Measurements from ENCODE around the gene OPN1MW3. TPM values are rescaled to one million over a fixed set of nuclear protein-coding genes. Genes with fewer than 3 reads are reported as not detected.
"Not testable (repeated sequence)": the region's sequence is repeated elsewhere in the genome, so short reads cannot be mapped to it uniquely, and the experiment has no call there.

The OPN1MW3 gene
- total RNA-seq (2021), result not detected in 2 replicates
- not detected for Bru-seq, nascent RNA
- BruChase-seq, experiment 1, labeled RNA remaining after a 2-hour chase, result not detected
- BruChase-seq, experiment 2, labeled RNA remaining after a 6-hour chase, result not detected
- long read RNA-seq, result 0 reads

GRCh38 chrX:154257282-154257681 is at the start of gene OPN1MW3:
Gene OPN1MW3, plus strand, starts transcription at chrX:154257582. Its CDS starts 38 bp downstream, at chrX:154257620.
- H2AFZ ChIP-seq; H4K20me1 ChIP-seq (ENCODE audit: insufficient read depth); CTCF ChIA-PET; H3K9me2 ChIP-seq (ENCODE audit: insufficient read depth); H3K9me3 ChIP-seq (ENCODE audit: insufficient read depth, low read depth); H3K27me3 ChIP-seq (ENCODE audit: insufficient read depth, low read depth); intact Hi-C loops (cut with micrococcal nuclease; ENCODE audit: unreplicated experiment); DNase-seq; POLR2A ChIA-PET (ENCODE audit: unreplicated experiment); H3K36me3 ChIP-seq (ENCODE audit: low read depth); H3K4me3 ChIP-seq; H3K27ac ChIP-seq; H3K4me1 ChIP-seq (replicated peaks; ENCODE audit: insufficient read depth); BruUV-seq (replicated peaks); H3K4me2 ChIP-seq; H3K79me2 ChIP-seq (ENCODE audit: low read depth); H3F3A ChIP-seq (ENCODE audit: insufficient read depth, low read depth): not testable (repeated sequence)

DNA sequence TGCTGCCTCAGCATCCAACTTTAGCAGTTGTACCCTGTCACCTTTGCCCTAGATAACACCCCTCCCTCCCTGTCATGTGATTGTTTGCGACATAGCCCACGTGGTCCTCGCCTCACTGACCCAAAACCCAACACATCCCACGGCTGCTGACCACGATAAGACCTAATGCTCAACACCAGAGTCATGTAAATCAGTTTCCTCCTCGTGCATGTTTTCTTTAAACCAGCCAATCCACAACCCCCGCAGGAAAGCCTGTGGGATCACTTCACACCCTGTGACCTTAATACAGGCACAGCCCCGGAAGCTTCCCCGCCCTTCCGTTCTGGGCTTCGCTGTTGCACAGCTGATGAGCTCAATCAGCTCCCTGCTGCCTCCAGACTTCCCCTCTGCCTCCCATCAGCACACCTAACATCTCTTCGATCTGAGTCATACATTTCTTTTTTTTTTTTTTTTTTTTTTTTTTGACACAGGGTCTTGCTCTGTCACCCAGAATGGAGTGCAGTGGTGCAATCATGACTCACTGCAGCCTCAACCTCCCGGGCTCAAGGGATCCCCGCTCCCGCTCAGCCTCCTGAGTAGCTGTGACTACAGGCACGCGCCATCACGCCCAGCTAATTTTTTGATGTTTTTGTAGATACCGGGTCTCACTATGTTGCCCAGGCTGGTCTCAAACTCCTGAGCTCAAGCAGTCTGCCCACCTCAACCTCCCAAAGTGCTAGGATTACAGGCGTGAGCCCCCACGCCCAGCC is 47.5 kb upstream of the OPN1MW3 start:
- H4K20me1 ChIP-seq (ENCODE audit: insufficient read depth); H3F3A ChIP-seq (ENCODE audit: insufficient read depth, low read depth); H3K27ac ChIP-seq; H3K4me1 ChIP-seq (replicated peaks; ENCODE audit: insufficient read depth); DNase-seq; BruUV-seq (replicated peaks); POLR2A ChIA-PET (ENCODE audit: unreplicated experiment); H3K4me2 ChIP-seq; H3K9me2 ChIP-seq (ENCODE audit: insufficient read depth); H3K79me2 ChIP-seq (ENCODE audit: low read depth); intact Hi-C loops (cut with micrococcal nuclease; ENCODE audit: unreplicated experiment); CTCF ChIA-PET; H3K27me3 ChIP-seq (ENCODE audit: insufficient read depth, low read depth); H2AFZ ChIP-seq; H3K9me3 ChIP-seq (ENCODE audit: insufficient read depth, low read depth); H3K36me3 ChIP-seq (ENCODE audit: low read depth); H3K4me3 ChIP-seq: not testable (repeated sequence)

- H3K9me3 ChIP-seq (ENCODE audit: insufficient read depth, low read depth); H2AFZ ChIP-seq; H3K36me3 ChIP-seq (ENCODE audit: low read depth); H3K27ac ChIP-seq; POLR2A ChIA-PET (ENCODE audit: unreplicated experiment); H3K9me2 ChIP-seq (ENCODE audit: insufficient read depth); H3K4me3 ChIP-seq; BruUV-seq (replicated peaks); H3K27me3 ChIP-seq (ENCODE audit: insufficient read depth, low read depth); DNase-seq; H3K4me1 ChIP-seq (replicated peaks; ENCODE audit: insufficient read depth); CTCF ChIA-PET; H3F3A ChIP-seq (ENCODE audit: insufficient read depth, low read depth); H3K79me2 ChIP-seq (ENCODE audit: low read depth); H4K20me1 ChIP-seq (ENCODE audit: insufficient read depth); intact Hi-C loops (cut with micrococcal nuclease; ENCODE audit: unreplicated experiment); H3K4me2 ChIP-seq: not testable (repeated sequence)
Measured at GRCh38 chrX:154211057-154211456, 46.3 kb upstream of the OPN1MW3 start.

- H3K4me2 ChIP-seq; H3K4me1 ChIP-seq (replicated peaks; ENCODE audit: insufficient read depth); H3K9me3 ChIP-seq (ENCODE audit: insufficient read depth, low read depth); POLR2A ChIA-PET (ENCODE audit: unreplicated experiment); H3K27ac ChIP-seq; H3F3A ChIP-seq (ENCODE audit: insufficient read depth, low read depth); DNase-seq; H2AFZ ChIP-seq; H3K4me3 ChIP-seq; H3K36me3 ChIP-seq (ENCODE audit: low read depth); H3K79me2 ChIP-seq (ENCODE audit: low read depth); intact Hi-C loops (cut with micrococcal nuclease; ENCODE audit: unreplicated experiment); H3K27me3 ChIP-seq (ENCODE audit: insufficient read depth, low read depth); H4K20me1 ChIP-seq (ENCODE audit: insufficient read depth); CTCF ChIA-PET; BruUV-seq (replicated peaks); H3K9me2 ChIP-seq (ENCODE audit: insufficient read depth): not testable (repeated sequence)
Measured at GRCh38 chrX:154211499-154211898, 45.9 kb upstream of the OPN1MW3 start.

DNA sequence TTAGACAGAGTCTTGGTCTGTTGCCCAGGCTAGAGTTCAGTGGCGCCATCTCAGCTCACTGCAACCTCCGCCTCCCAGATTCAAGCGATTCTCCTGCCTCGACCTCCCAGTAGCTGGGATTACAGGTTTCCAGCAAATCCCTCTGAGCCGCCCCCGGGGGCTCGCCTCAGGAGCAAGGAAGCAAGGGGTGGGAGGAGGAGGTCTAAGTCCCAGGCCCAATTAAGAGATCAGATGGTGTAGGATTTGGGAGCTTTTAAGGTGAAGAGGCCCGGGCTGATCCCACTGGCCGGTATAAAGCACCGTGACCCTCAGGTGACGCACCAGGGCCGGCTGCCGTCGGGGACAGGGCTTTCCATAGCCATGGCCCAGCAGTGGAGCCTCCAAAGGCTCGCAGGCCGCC is 37.9 kb upstream of the OPN1MW3 start, which contains the start of gene OPN1MW2:
OPN1MW2 (plus strand) TSS at position 301 of the 400 bp plus-strand sequence; CDS start at position 361, 60 bp downstream.
- BruUV-seq (replicated peaks); H3K79me2 ChIP-seq (ENCODE audit: low read depth); H3K4me1 ChIP-seq (replicated peaks; ENCODE audit: insufficient read depth); H3K27me3 ChIP-seq (ENCODE audit: insufficient read depth, low read depth); H3K9me3 ChIP-seq (ENCODE audit: insufficient read depth, low read depth); DNase-seq; H3K27ac ChIP-seq; H3K4me2 ChIP-seq; POLR2A ChIA-PET (ENCODE audit: unreplicated experiment); H3F3A ChIP-seq (ENCODE audit: insufficient read depth, low read depth); intact Hi-C loops (cut with micrococcal nuclease; ENCODE audit: unreplicated experiment); H3K9me2 ChIP-seq (ENCODE audit: insufficient read depth); H4K20me1 ChIP-seq (ENCODE audit: insufficient read depth); H3K36me3 ChIP-seq (ENCODE audit: low read depth); H2AFZ ChIP-seq; H3K4me3 ChIP-seq; CTCF ChIA-PET: not testable (repeated sequence)

DNA sequence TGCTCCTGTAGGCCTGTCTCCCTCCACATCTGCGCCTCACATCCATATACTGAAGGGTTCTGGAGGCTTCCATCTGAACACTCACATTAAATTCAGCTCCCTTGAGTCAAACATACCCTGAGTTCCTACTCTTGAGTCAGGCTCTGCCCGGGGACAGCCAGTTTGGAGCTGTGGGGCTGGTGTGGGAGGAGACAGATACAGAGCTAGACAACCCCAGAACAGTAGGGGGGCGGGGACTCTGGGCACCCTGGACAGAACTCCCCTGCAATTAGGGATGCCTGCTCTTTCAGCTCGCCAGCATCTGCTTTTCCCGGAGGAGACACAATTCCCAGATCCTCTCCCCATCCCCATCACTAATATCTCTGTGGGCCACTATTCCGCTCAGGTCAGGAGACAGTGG is 32.1 kb upstream of the OPN1MW3 start:
- H3F3A ChIP-seq (ENCODE audit: insufficient read depth, low read depth); DNase-seq; intact Hi-C loops (cut with micrococcal nuclease; ENCODE audit: unreplicated experiment); H3K9me3 ChIP-seq (ENCODE audit: insufficient read depth, low read depth); H3K36me3 ChIP-seq (ENCODE audit: low read depth); POLR2A ChIA-PET (ENCODE audit: unreplicated experiment); H3K27me3 ChIP-seq (ENCODE audit: insufficient read depth, low read depth); H2AFZ ChIP-seq; H3K4me3 ChIP-seq; H3K9me2 ChIP-seq (ENCODE audit: insufficient read depth); H3K27ac ChIP-seq; H3K4me1 ChIP-seq (replicated peaks; ENCODE audit: insufficient read depth); BruUV-seq (replicated peaks); CTCF ChIA-PET; H3K4me2 ChIP-seq; H4K20me1 ChIP-seq (ENCODE audit: insufficient read depth); H3K79me2 ChIP-seq (ENCODE audit: low read depth): not testable (repeated sequence)

DNA sequence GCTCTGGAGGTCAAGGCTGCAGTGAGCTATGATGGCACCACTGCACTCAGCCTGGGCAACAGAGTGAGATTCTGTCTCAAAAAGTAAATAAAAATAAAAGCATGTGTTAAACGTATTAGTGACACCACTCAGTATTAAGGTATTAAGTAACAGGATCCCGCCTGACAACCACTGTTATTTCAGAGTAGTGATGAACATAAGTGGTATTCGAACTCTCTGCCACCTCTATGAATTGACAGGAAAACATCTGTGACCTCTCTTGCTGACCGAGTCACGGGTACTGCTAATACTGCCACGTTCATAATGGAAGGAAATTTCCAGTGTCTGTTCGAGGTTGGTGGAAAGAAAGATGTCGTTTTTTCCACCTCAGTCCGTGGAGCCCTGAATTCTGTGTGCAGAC is 30.7 kb upstream of the OPN1MW3 start:
- H3K4me1 ChIP-seq (replicated peaks; ENCODE audit: insufficient read depth); H3K27ac ChIP-seq; intact Hi-C loops (cut with micrococcal nuclease; ENCODE audit: unreplicated experiment); H3K9me3 ChIP-seq (ENCODE audit: insufficient read depth, low read depth); H3K9me2 ChIP-seq (ENCODE audit: insufficient read depth); H3K4me2 ChIP-seq; CTCF ChIA-PET; POLR2A ChIA-PET (ENCODE audit: unreplicated experiment); DNase-seq; H3K36me3 ChIP-seq (ENCODE audit: low read depth); H3K79me2 ChIP-seq (ENCODE audit: low read depth); H3F3A ChIP-seq (ENCODE audit: insufficient read depth, low read depth); H2AFZ ChIP-seq; H3K4me3 ChIP-seq; H4K20me1 ChIP-seq (ENCODE audit: insufficient read depth); BruUV-seq (replicated peaks); H3K27me3 ChIP-seq (ENCODE audit: insufficient read depth, low read depth): not testable (repeated sequence)
